PFSK-1 (cell line): ENCODE data around the gene C6orf120. TPM values are rescaled to one million over a fixed set of nuclear protein-coding genes. Genes with fewer than 3 reads are reported as not detected.

Experiments used
- FOXP2 ChIP-seq: optimal IDR thresholded peaks from 2 replicates; pipeline ENCODE3; 2011; ENCODE audit warnings: borderline replicate concordance, control low read depth, inconsistent platforms; ENCODE audit not compliant: insufficient read depth; ENCODE audit errors: extremely low read length, extremely low read depth
- POLR2AphosphoS5 ChIP-seq: IDR thresholded peaks from 2 replicates; pipeline ENCODE4 v1.6.1; 2012; ENCODE audit warnings: low read depth, mild to moderate bottlenecking, control low read depth, low read length, moderate library complexity
- REST ChIP-seq, 2 experiments: IDR thresholded peaks; 2 replicates each; pipeline versions ENCODE4 v1.6.1 to v1.8.0; 2011 to 2012; ENCODE audit warnings: low read depth in 2 of 2, low read length in 2 of 2, control low read depth in 1 of 2, inconsistent platforms in 1 of 2, mild to moderate bottlenecking in 1 of 2, moderate library complexity in 1 of 2; ENCODE audit not compliant: insufficient read depth in 1 of 2
- SIN3A ChIP-seq: IDR thresholded peaks from 2 replicates; pipeline ENCODE4 v1.6.1; 2012; ENCODE audit warnings: mild to moderate bottlenecking, low read length, moderate library complexity, borderline replicate concordance; ENCODE audit not compliant: insufficient read depth
- TAF1 ChIP-seq: IDR thresholded peaks from 2 replicates; pipeline ENCODE4 v1.6.1; 2012; ENCODE audit warnings: low read length, control low read depth, borderline replicate concordance; ENCODE audit not compliant: insufficient read depth
- polyA plus RNA-seq: library from polyadenylated mRNA; unstranded; fragments of >200 nt; gene quantifications from one replicate; pipeline ENCODE4 v1.2.1, GENCODE V29; 2012; ENCODE audit warnings: low read depth, missing spikeins; ENCODE audit not compliant: insufficient read length

Gene C6orf120
- 25.8 TPM for polyA plus RNA-seq

- TF ChIP-seq FOXP2, result peak; percentile 10
- peak; percentile 83; the same call in 1 of the 2 replicates for TF ChIP-seq POLR2AphosphoS5
- TF ChIP-seq REST (IDR thresholded peaks at IDR 0.05; ENCODE audit: insufficient read depth in 1 of 2, low read depth in 2 of 2, low read length in 2 of 2), result peak in 1 of 2 experiments; percentile 42; a peak in 3 of 4 replicates
- peak; percentile 92; the same call in 1 of the 2 replicates for TF ChIP-seq TAF1
- peak; percentile 94 for TF ChIP-seq SIN3A
Observed at GRCh38 chr6:169701954-169702839, at the start of gene C6orf120, which contains the start of gene WDR27. C6orf120 (plus strand) TSS chr6:169702126; CDS start chr6:169702460, 334 bp downstream. WDR27 (minus strand) TSS chr6:169702029; CDS start chr6:169689005, 13,024 bp downstream.

- TF ChIP-seq POLR2AphosphoS5 (no peak), SIN3A (no peak), TAF1 (no peak), FOXP2 (no peak), REST (IDR thresholded peaks at IDR 0.05; ENCODE audit: insufficient read depth in 1 of 2, low read depth in 2 of 2, low read length in 2 of 2) (no peak)
Observed at GRCh38 chr6:169652896-169653295, 49.0 kb upstream of the C6orf120 start.

GRCh38 chr6:169653691-169654090 lies 48.2 kb upstream of the C6orf120 start:
- TF ChIP-seq SIN3A (no peak), REST (IDR thresholded peaks at IDR 0.05; ENCODE audit: insufficient read depth in 1 of 2, low read depth in 2 of 2, low read length in 2 of 2) (no peak), FOXP2 (no peak), POLR2AphosphoS5 (no peak), TAF1 (no peak)

- no peak for TF ChIP-seq SIN3A
- no peak for TF ChIP-seq POLR2AphosphoS5
- no peak for TF ChIP-seq TAF1
- no peak for TF ChIP-seq FOXP2
- no peak for TF ChIP-seq REST (IDR thresholded peaks at IDR 0.05; ENCODE audit: insufficient read depth in 1 of 2, low read depth in 2 of 2, low read length in 2 of 2)
Observed at GRCh38 chr6:169654598-169655391, 47.1 kb upstream of the C6orf120 start.
